ENCODE results near the gene G6PD. TPM values are rescaled to one million over a fixed set of nuclear protein-coding genes. Genes with fewer than 3 reads are reported as not detected.
"Not testable (repeated sequence)": the region's sequence is repeated elsewhere in the genome, so short reads cannot be mapped to it uniquely, and the experiment has no call there.

Gene G6PD
- total RNA-seq, 1 experiment from 2014 or later, result 68.7 TPM

DNA sequence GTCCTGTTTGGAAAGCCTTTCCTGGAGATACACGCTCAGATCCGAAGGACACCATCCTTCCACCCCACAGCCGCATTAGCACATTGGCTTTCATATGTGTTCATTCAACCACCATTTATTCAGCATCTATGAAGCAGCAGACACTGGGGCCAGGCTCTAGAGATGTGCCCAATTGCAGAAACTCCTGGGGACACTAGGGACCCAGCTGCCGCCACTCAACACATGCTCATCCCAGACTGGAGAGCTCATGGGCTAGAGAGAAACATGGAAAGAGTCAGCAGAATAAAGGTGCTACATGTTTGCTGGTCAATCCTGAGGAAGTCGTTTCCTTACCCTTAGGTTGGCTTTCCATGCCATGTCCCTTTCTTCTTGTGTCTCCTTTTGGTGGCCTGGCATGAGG is 45.9 kb upstream of the G6PD start:
- Histone ChIP-seq H3K27ac (ENCODE audit: insufficient read length, low read depth, low read length) (no peak overlapping the region), H2BK12ac (ENCODE audit: insufficient read length, low read depth, low read length) (no peak overlapping the region), H3K18ac (ENCODE audit: insufficient read length, low read depth, low read length) (no peak overlapping the region), H2BK20ac (ENCODE audit: low read depth, low read length, poor library complexity, severe bottlenecking) (no peak overlapping the region), H3K56ac (ENCODE audit: insufficient read length, low read depth, low read length) (no peak overlapping the region), H2BK15ac (ENCODE audit: low read depth, low read length) (no peak overlapping the region), H4K91ac (ENCODE audit: insufficient read length, low read depth, low read length) (no peak overlapping the region), H2AK5ac (ENCODE audit: insufficient read length, low read length) (no peak overlapping the region), H4K5ac (ENCODE audit: insufficient read length, low read depth, low read length) (no peak overlapping the region), H3K27me3 (ENCODE audit: insufficient read depth, low read length) (no peaks in the 10 kb centered on the region), H3K9ac (ENCODE audit: extremely low read depth, insufficient read length, low read length) (no peak overlapping the region), H3K4ac (ENCODE audit: low read depth, low read length) (no peak overlapping the region), H4K20me1 (ENCODE audit: control insufficient read depth, insufficient read depth, insufficient read length) (no peaks in the 10 kb centered on the region), H3K14ac (ENCODE audit: insufficient read depth, low read length) (no peak overlapping the region), H3T11ph (ENCODE audit: low read length) (no peak overlapping the region), H2BK120ac (ENCODE audit: low read depth, low read length, poor library complexity, severe bottlenecking) (no peak overlapping the region), H3K23ac (ENCODE audit: insufficient read length, low read depth, low read length) (no peak overlapping the region), H3K79me1 (ENCODE audit: insufficient read depth, low read depth, low read length, poor library complexity, severe bottlenecking) (no peaks in the 10 kb centered on the region), H3K23me2 (ENCODE audit: insufficient read length, low read depth, low read length, poor library complexity, severe bottlenecking) (no peaks in the 10 kb centered on the region), H3K4me2 (ENCODE audit: insufficient read depth, insufficient read length, low read length) (no peak overlapping the region), H3K79me2 (ENCODE audit: insufficient read depth, low read length) (no peaks in the 10 kb centered on the region), H3K4me1 (ENCODE audit: insufficient read depth, low read length) (no peaks in the 10 kb centered on the region), H2BK5ac (ENCODE audit: insufficient read length, low read length) (no peak overlapping the region), H3K9me3 (ENCODE audit: control insufficient read depth, low read depth, low read length) (peaks cover 43% of the 10 kb centered on the region), H4K8ac (replicated peaks; ENCODE audit: insufficient read length, low read depth, low read length) (no peak overlapping the region), H2AFZ (ENCODE audit: low read length) (no peak overlapping the region)
- Mint-ChIP-seq H3K36me3 (ENCODE audit: insufficient read depth in 1 of 3, low read depth in 3 of 3) (peaks cover 8 to 16% (median 15%) of the 10 kb centered on the region in 3 experiments), H3K27ac (no peak overlapping the region), H3K4me1 (peaks cover 14 to 17% of the 10 kb centered on the region in 2 experiments), H3K9me3 (peaks cover 58 to 60% of the 10 kb centered on the region in 2 experiments), H3K27me3 (ENCODE audit: low read depth) (peaks cover 5% of the 10 kb centered on the region), H3K4me3 (no peak overlapping the region)
- no peak for DNase-seq
- WGBS (ENCODE audit: extremely low coverage, insufficient read length, low lambda C conversion rate), result no CpG with 5 or more reads among the region's 5 CpGs
- no peak for TF ChIP-seq CTCF (conservative IDR thresholded peaks at IDR 0.05)

DNA sequence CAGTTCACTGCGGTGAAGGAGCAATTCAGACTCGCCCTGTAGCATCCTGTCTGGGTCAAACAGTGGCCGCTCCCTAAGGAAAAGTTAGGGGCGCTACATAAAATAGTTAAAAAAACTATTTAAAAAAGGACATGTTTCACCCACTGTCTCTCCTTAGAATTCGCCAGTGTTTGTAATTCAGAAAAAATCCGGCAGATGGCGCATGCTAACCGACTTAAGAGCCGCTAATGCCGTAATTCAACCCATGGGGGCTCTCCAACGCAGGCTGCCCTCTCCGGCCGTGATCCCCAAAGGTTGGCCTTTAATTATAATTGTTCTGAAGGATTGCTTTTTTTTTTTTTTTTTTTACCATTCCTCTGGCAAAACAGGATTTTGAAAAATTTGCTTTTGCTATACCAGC is 43.8 kb upstream of the G6PD start:
- not testable (repeated sequence) for H2BK12ac ChIP-seq (ENCODE audit: insufficient read length, low read depth, low read length); H2AFZ ChIP-seq (ENCODE audit: low read length); H3K79me2 ChIP-seq (ENCODE audit: insufficient read depth, low read length); H3K18ac ChIP-seq (ENCODE audit: insufficient read length, low read depth, low read length); H4K91ac ChIP-seq (ENCODE audit: insufficient read length, low read depth, low read length); H3K27ac ChIP-seq (ENCODE audit: insufficient read length, low read depth, low read length); H3K56ac ChIP-seq (ENCODE audit: insufficient read length, low read depth, low read length); H3K23ac ChIP-seq (ENCODE audit: insufficient read length, low read depth, low read length); H3K27me3 Mint-ChIP-seq (ENCODE audit: low read depth); H4K5ac ChIP-seq (ENCODE audit: insufficient read length, low read depth, low read length); H2BK20ac ChIP-seq (ENCODE audit: low read depth, low read length, poor library complexity, severe bottlenecking); H3K4me1 Mint-ChIP-seq; H3K27ac Mint-ChIP-seq; H4K8ac ChIP-seq (replicated peaks; ENCODE audit: insufficient read length, low read depth, low read length); H3K4me3 Mint-ChIP-seq; H2BK15ac ChIP-seq (ENCODE audit: low read depth, low read length); H2BK120ac ChIP-seq (ENCODE audit: low read depth, low read length, poor library complexity, severe bottlenecking); H2AK5ac ChIP-seq (ENCODE audit: insufficient read length, low read length); H3K79me1 ChIP-seq (ENCODE audit: insufficient read depth, low read depth, low read length, poor library complexity, severe bottlenecking); H2BK5ac ChIP-seq (ENCODE audit: insufficient read length, low read length); H3T11ph ChIP-seq (ENCODE audit: low read length); H3K4me2 ChIP-seq (ENCODE audit: insufficient read depth, insufficient read length, low read length); H3K9ac ChIP-seq (ENCODE audit: extremely low read depth, insufficient read length, low read length); DNase-seq; H3K36me3 Mint-ChIP-seq (ENCODE audit: insufficient read depth in 1 of 3, low read depth in 3 of 3); H3K4ac ChIP-seq (ENCODE audit: low read depth, low read length); H3K14ac ChIP-seq (ENCODE audit: insufficient read depth, low read length); H3K4me1 ChIP-seq (ENCODE audit: insufficient read depth, low read length); H4K20me1 ChIP-seq (ENCODE audit: control insufficient read depth, insufficient read depth, insufficient read length); H3K27me3 ChIP-seq (ENCODE audit: insufficient read depth, low read length); H3K23me2 ChIP-seq (ENCODE audit: insufficient read length, low read depth, low read length, poor library complexity, severe bottlenecking)
- no CpG with 5 or more reads among the region's 13 CpGs for WGBS (ENCODE audit: extremely low coverage, insufficient read length, low lambda C conversion rate)
- peaks cover 38 to 41% of the 10 kb centered on the region in 2 experiments for H3K9me3 Mint-ChIP-seq
- peaks cover 30% of the 10 kb centered on the region for H3K9me3 ChIP-seq (ENCODE audit: control insufficient read depth, low read depth, low read length)

Measured in H9 (cell line).